HAP-1 (cell line): Measurements from ENCODE around the gene SMIM1.

Source experiments
- DNase-seq, 2 experiments: peaks; one replicate each; pipeline ENCODE4 v3.0.0-alpha.2; 2016 to 2020; ENCODE audit warnings: low spot score in 2 of 2
- H3K27me3 ChIP-seq: fragments of 250-450 bp; sonication (Bioruptor Pico); 2 replicates; pipeline ENCODE4 v1.5.1; 2020; ENCODE audit warnings: low read depth, mild to moderate bottlenecking, moderate library complexity
- H3K36me3 ChIP-seq: fragments of 250-450 bp; sonication (Bioruptor Pico); replicated peaks from 2 replicates; pipeline ENCODE4 v1.5.1; 2020; ENCODE audit warnings: mild to moderate bottlenecking
- H3K4me1 ChIP-seq: fragments of 250-450 bp; sonication (Bioruptor Pico); 2 replicates; pipeline ENCODE4 v1.5.1; 2020; ENCODE audit warnings: mild to moderate bottlenecking
- H3K4me3 ChIP-seq: fragments of 250-450 bp; sonication (Bioruptor Pico); 2 replicates; pipeline ENCODE4 v1.5.1; 2020; ENCODE audit warnings: mild to moderate bottlenecking, moderate library complexity
- H3K9me3 ChIP-seq: fragments of 250-450 bp; sonication (Bioruptor Pico); 2 replicates; pipeline ENCODE4 v1.5.1; 2020; ENCODE audit warnings: mild to moderate bottlenecking, moderate library complexity
- in situ Hi-C: fragments of 300-500 bp; cut with MboI; formaldehyde crosslinking; loops from 3 replicates; pipeline ENCODE4 v1.14.3; 2020; ENCODE audit warnings: low sequenced_read_pairs, inconsistent platforms, mixed read lengths

The SMIM1 gene

GRCh38 chr1:3772027-3772714 is 378 bp upstream of the SMIM1 start:
- Histone ChIP-seq H3K27me3 (no peaks in the 10 kb centered on the region), H3K9me3 (no peaks in the 10 kb centered on the region), H3K4me1 (peaks cover 5% of the 10 kb centered on the region), H3K4me3 (peak overlapping the region; percentile 45), H3K36me3 (no peaks in the 10 kb centered on the region)
- in situ Hi-C loops = no loop called here
- DNase-seq = peak; percentile 86 to 99

GRCh38 chr1:3773572-3774275 is 1.2 kb downstream of the SMIM1 start:
- in situ Hi-C loops = no loop called here
- Histone ChIP-seq H3K27me3 (no peaks in the 10 kb centered on the region), H3K9me3 (no peaks in the 10 kb centered on the region), H3K36me3 (no peaks in the 10 kb centered on the region; the same call in 1 of the 2 replicates), H3K4me3 (no peak overlapping the region), H3K4me1 (peaks cover 5% of the 10 kb centered on the region)
- DNase-seq = no peak

GRCh38 chr1:3774276-3774945 is 1.9 kb downstream of the SMIM1 start:
- peaks cover 5% of the 10 kb centered on the region for H3K4me1 ChIP-seq
- in situ Hi-C loops = no loop called here

GRCh38 chr1:3774946-3775489 is 2.5 kb downstream of the SMIM1 start:
- Histone ChIP-seq H3K27me3 (no peaks in the 10 kb centered on the region), H3K4me3 (no peak overlapping the region), H3K9me3 (no peaks in the 10 kb centered on the region), H3K36me3 (peaks cover 12% of the 10 kb centered on the region), H3K4me1 (peaks cover 5% of the 10 kb centered on the region)
- no peak for DNase-seq
- in situ Hi-C loops = no loop called here

More at GRCh38 chr1:3774276-3774945, 1.9 kb downstream of the SMIM1 start:
- H3K4me3 ChIP-seq = no peak overlapping the region
- H3K9me3 ChIP-seq = no peaks in the 10 kb centered on the region
- no peak for DNase-seq
- H3K36me3 ChIP-seq = peaks cover 6% of the 10 kb centered on the region
- H3K27me3 ChIP-seq = no peaks in the 10 kb centered on the region

- H3K27me3 ChIP-seq = no peaks in the 10 kb centered on the region
- peaks cover 19% of the 10 kb centered on the region for H3K36me3 ChIP-seq
- H3K9me3 ChIP-seq = no peaks in the 10 kb centered on the region
- peak; percentile 32 to 68 for DNase-seq
- peaks cover 5% of the 10 kb centered on the region for H3K4me1 ChIP-seq
- in situ Hi-C loops = no loop called here
- H3K4me3 ChIP-seq = no peak overlapping the region
Observed at GRCh38 chr1:3775490-3776230, 3.1 kb downstream of the SMIM1 start.

- H3K27me3 ChIP-seq = no peaks in the 10 kb centered on the region
- in situ Hi-C loops = no loop called here
- H3K4me1 ChIP-seq = peaks cover 5% of the 10 kb centered on the region
- no peak overlapping the region for H3K4me3 ChIP-seq
- no peak for DNase-seq
- H3K36me3 ChIP-seq = peaks cover 26% of the 10 kb centered on the region
- H3K9me3 ChIP-seq = no peaks in the 10 kb centered on the region
Observed at GRCh38 chr1:3776231-3776961, 3.8 kb downstream of the SMIM1 start.

- H3K4me3 ChIP-seq = no peak overlapping the region
- H3K36me3 ChIP-seq = peaks cover 32% of the 10 kb centered on the region
- no peaks in the 10 kb centered on the region for H3K27me3 ChIP-seq
- no peaks in the 10 kb centered on the region for H3K4me1 ChIP-seq
- no peaks in the 10 kb centered on the region for H3K9me3 ChIP-seq
- in situ Hi-C loops = no loop called here
- no peak for DNase-seq
Observed at GRCh38 chr1:3777078-3777547, 4.6 kb downstream of the SMIM1 start.

- Histone ChIP-seq H3K4me1 (no peaks in the 10 kb centered on the region), H3K4me3 (no peak overlapping the region), H3K27me3 (no peaks in the 10 kb centered on the region), H3K9me3 (no peaks in the 10 kb centered on the region), H3K36me3 (peaks cover 38% of the 10 kb centered on the region)
- in situ Hi-C loops = no loop called here
- DNase-seq = no peak
Observed at GRCh38 chr1:3777647-3778589, 5.4 kb downstream of the SMIM1 start.

- H3K4me1 ChIP-seq = no peaks in the 10 kb centered on the region
- H3K36me3 ChIP-seq = peaks cover 41% of the 10 kb centered on the region
Observed at GRCh38 chr1:3778590-3779264, 6.2 kb downstream of the SMIM1 start.

GRCh38 chr1:3779265-3779911 is 6.8 kb downstream of the SMIM1 start:
- no peak for DNase-seq
- in situ Hi-C loops = no loop called here
- no peaks in the 10 kb centered on the region for H3K4me1 ChIP-seq
- H3K4me3 ChIP-seq = no peak overlapping the region
- peaks cover 48% of the 10 kb centered on the region for H3K36me3 ChIP-seq
- no peaks in the 10 kb centered on the region for H3K27me3 ChIP-seq
- no peaks in the 10 kb centered on the region for H3K9me3 ChIP-seq

More at GRCh38 chr1:3778590-3779264, 6.2 kb downstream of the SMIM1 start:
- in situ Hi-C loops = no loop called here
- H3K4me3 ChIP-seq = no peak overlapping the region
- no peaks in the 10 kb centered on the region for H3K9me3 ChIP-seq
- no peaks in the 10 kb centered on the region for H3K27me3 ChIP-seq
- DNase-seq = no peak

- in situ Hi-C loops = no loop called here
- Histone ChIP-seq H3K9me3 (no peaks in the 10 kb centered on the region), H3K4me1 (no peaks in the 10 kb centered on the region), H3K4me3 (no peak overlapping the region), H3K36me3 (peaks cover 53% of the 10 kb centered on the region), H3K27me3 (no peaks in the 10 kb centered on the region)
- DNase-seq = no peak
Observed at GRCh38 chr1:3779912-3780416, 7.4 kb downstream of the SMIM1 start.
